NCI-H446 (cell line): ENCODE results near the gene USP20.

ENCODE experiments used
- DNase-seq, 2 experiments: peaks; one replicate each; lab custom pipeline; 2025; lab: John Stamatoyannopoulos, UW

The USP20 gene

GRCh38 chr9:129919841-129920240 lies 84.6 kb downstream of the USP20 start:
- DNase-seq: no peak

GRCh38 chr9:129921905-129922304 lies 86.6 kb downstream of the USP20 start:
- DNase-seq: no peak

- no peak for DNase-seq
These were observed 88.3 kb downstream of the USP20 start for GRCh38 chr9:129923589-129923988.

GRCh38 chr9:129929496-129930125 lies 94.4 kb downstream of the USP20 start:
- DNase-seq: no peak

- no peak for DNase-seq
These were observed 95.5 kb downstream of the USP20 start for GRCh38 chr9:129930743-129931142.
